Prostate gland (tissue), 2 donors: Measurements from ENCODE around the gene TMEM45A. TPM values are rescaled to one million over a fixed set of nuclear protein-coding genes. Genes with fewer than 3 reads are reported as not detected.

Experiments used
- DNase-seq: peaks from one replicate; pipeline ENCODE4 v3.0.0-alpha.2; 2019; ENCODE audit warnings: low spot score
- H3K27ac ChIP-seq, 2 donors: fragments of 200-600 bp; sonication (generic); 2 replicates each; pipeline ENCODE4 v1.5.1; 2017 to 2019
- H3K27me3 ChIP-seq: fragments of 200-600 bp; sonication (generic); replicated peaks from 2 replicates; pipeline ENCODE4 v1.5.1; 2019; ENCODE audit not compliant: insufficient read depth
- H3K36me3 ChIP-seq, 2 donors: fragments of 200-600 bp; sonication (generic); 1 replicate in 1 of 2; 2 replicates in 1 of 2; pipeline versions ENCODE4 v1.5.1 to v1.8.1; 2017 to 2019
- H3K4me1 ChIP-seq: fragments of 200-600 bp; sonication (generic); replicated peaks from 2 replicates; pipeline ENCODE4 v1.5.1; 2019
- H3K4me3 ChIP-seq, 2 donors: fragments of 200-600 bp; sonication (generic); 2 replicates each; pipeline ENCODE4 v1.5.1; 2017 to 2019
- H3K9me3 ChIP-seq: fragments of 200-600 bp; sonication (generic); 2 replicates; pipeline ENCODE4 v1.5.1; 2017
- CTCF ChIP-seq, 4 experiments: fragments of 200-600 bp in 2 of 4; fragments of 450-650 bp in 2 of 4; sonication (generic) in 2 of 4; IDR thresholded peaks; 1 replicate in 3 of 4; 2 replicates in 1 of 4; pipeline ENCODE4 v1.5.1; 2016 to 2019; ENCODE audit warnings: antibody characterized with exemption in 4 of 4, mild to moderate bottlenecking in 2 of 4, moderate library complexity in 2 of 4
- POLR2A ChIP-seq: fragments of 450-650 bp; IDR thresholded peaks from one replicate; pipeline ENCODE4 v1.6.1; 2016; ENCODE audit warnings: antibody characterized with exemption, mild to moderate bottlenecking
- POLR2AphosphoS5 ChIP-seq: sonication (generic); formaldehyde crosslinking; IDR thresholded peaks from one replicate; pipeline ENCODE4 v1.6.1; 2017; ENCODE audit warnings: antibody characterized with exemption
- WGBS: methylation state at CpG from one replicate; pipeline ENCODE4 v1.1.5; 2018; 5-methylcytosine and 5-hydroxymethylcytosine counted together
- intact Hi-C: fragments of 100-400 bp; cut with DNase I; formaldehyde crosslinking; loops from one replicate; pipeline ENCODE4 v1.14.2; 2022
- total RNA-seq, 2 donors: library from RNA; depleted of rRNA; stranded (reverse); fragments of >200 nt; gene quantifications; one replicate each; pipeline ENCODE4 v1.1.0, GENCODE V29; 2016

Gene TMEM45A
- total RNA-seq, 2 donors from 2014 or later, result 6.3 to 11.8 TPM

- Histone ChIP-seq H3K9me3 (no peaks in the 10 kb centered on the region), H3K36me3 (no peaks in the 10 kb centered on the region), H3K27ac (no peak overlapping the region), H3K27me3 (no peaks in the 10 kb centered on the region), H3K4me1 (no peaks in the 10 kb centered on the region), H3K4me3 (no peak overlapping the region)
- intact Hi-C loops, result loop anchor here (1.0 to 10.0 kb wide), 2 partner anchors 127 to 332 kb away; no protein-coding TSS in a partner anchor
- DNase-seq, result peak; percentile 36
- 0% methylated on average over 3 of the region's 3 CpGs for WGBS
- TF ChIP-seq POLR2A, result no peak
- peak; percentile 32 to 76 (median 67) for TF ChIP-seq CTCF (IDR thresholded peaks at IDR 0.05)
- peak; percentile 16 for TF ChIP-seq POLR2AphosphoS5
Observed at GRCh38 chr3:100463002-100463401, 29.4 kb upstream of the TMEM45A start.

- no peak for DNase-seq
- Histone ChIP-seq H3K4me1 (no peaks in the 10 kb centered on the region), H3K27ac (no peak overlapping the region), H3K9me3 (no peaks in the 10 kb centered on the region), H3K36me3 (no peaks in the 10 kb centered on the region), H3K27me3 (no peaks in the 10 kb centered on the region), H3K4me3 (no peak overlapping the region)
- TF ChIP-seq POLR2AphosphoS5 (no peak), CTCF (IDR thresholded peaks at IDR 0.05) (no peak), POLR2A (no peak)
- intact Hi-C loops, result loop anchor here (1.0 to 10.0 kb wide), 2 partner anchors 127 to 331 kb away; no protein-coding TSS in a partner anchor
- 72% methylated on average over 3 of the region's 3 CpGs for WGBS
Observed at GRCh38 chr3:100463646-100464155, 28.7 kb upstream of the TMEM45A start.

GRCh38 chr3:100465892-100466777 is 26.3 kb upstream of the TMEM45A start:
- Histone ChIP-seq H3K4me3 (no peak overlapping the region), H3K9me3 (no peaks in the 10 kb centered on the region), H3K36me3 (no peaks in the 10 kb centered on the region), H3K27ac (no peak overlapping the region), H3K4me1 (no peaks in the 10 kb centered on the region), H3K27me3 (no peaks in the 10 kb centered on the region)
- TF ChIP-seq POLR2A, result no peak
- no peak for TF ChIP-seq CTCF (IDR thresholded peaks at IDR 0.05)
- no peak for TF ChIP-seq POLR2AphosphoS5
- no peak for DNase-seq
- intact Hi-C loops, result loop anchor here (10.0 kb wide), 1 partner anchor 329 kb away; no protein-coding TSS in a partner anchor
- WGBS, result 91% methylated on average over 3 of the region's 3 CpGs

- Histone ChIP-seq H3K4me3 (no peak overlapping the region), H3K4me1 (no peaks in the 10 kb centered on the region), H3K27ac (no peak overlapping the region), H3K9me3 (no peaks in the 10 kb centered on the region), H3K36me3 (no peaks in the 10 kb centered on the region), H3K27me3 (no peaks in the 10 kb centered on the region)
- no peak for TF ChIP-seq POLR2A
- TF ChIP-seq POLR2AphosphoS5, result no peak
- TF ChIP-seq CTCF (IDR thresholded peaks at IDR 0.05), result no peak
- no peak for DNase-seq
- 100% methylated on average over 1 of the region's 1 CpG for WGBS
- intact Hi-C loops, result loop anchor here (10.0 kb wide), 1 partner anchor 328 kb away; no protein-coding TSS in a partner anchor
Observed at GRCh38 chr3:100467133-100467532, 25.3 kb upstream of the TMEM45A start.
